NCI-H1436 treated with DMSO at 0.1 percent for 48 hours (cell line): Measurements from ENCODE around the gene RXRA.

Experiments used
- DNase-seq: peaks from one replicate; lab custom pipeline; 2025; lab: John Stamatoyannopoulos, UW

The RXRA gene

DNA sequence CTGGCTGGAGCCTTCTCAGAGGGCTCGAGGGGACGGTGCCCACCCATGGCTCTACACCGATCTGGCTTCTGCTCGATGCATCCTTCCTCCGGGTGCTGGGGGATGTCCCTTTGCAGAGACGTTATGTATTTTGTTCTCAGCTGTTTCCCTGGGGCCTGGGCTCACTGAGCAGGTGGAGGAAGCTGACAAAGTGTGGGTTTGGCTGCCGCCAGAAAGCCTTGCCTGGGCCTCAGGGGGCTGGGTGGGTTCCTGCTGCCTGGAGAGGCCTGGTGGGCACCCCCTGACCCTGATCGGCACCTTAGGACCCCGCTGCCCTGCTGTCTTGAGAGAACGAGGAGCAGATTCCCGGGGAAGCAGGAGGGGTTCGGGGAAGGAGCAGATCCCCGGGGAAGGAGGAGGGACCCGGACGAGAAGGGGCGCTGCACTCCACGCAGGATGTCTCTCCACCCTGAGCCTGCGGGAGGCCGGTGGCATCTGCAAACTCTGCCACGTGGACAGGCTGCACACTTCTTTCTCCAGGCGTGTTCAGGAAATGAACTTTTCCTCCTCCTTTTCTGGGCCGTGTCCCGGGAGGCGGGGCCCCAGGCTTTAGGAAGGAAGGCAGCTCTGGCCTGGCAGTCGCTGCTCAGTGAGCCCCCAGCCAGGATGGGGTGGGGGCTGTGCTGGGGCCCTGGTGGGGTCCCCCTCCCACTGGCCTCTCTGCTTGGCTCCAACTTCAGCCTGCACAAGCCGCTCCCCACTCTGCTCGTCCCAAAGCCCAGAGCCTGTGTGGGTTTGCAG, 148.9 kb downstream of the RXRA start:
- DNase-seq, result no peak

DNA sequence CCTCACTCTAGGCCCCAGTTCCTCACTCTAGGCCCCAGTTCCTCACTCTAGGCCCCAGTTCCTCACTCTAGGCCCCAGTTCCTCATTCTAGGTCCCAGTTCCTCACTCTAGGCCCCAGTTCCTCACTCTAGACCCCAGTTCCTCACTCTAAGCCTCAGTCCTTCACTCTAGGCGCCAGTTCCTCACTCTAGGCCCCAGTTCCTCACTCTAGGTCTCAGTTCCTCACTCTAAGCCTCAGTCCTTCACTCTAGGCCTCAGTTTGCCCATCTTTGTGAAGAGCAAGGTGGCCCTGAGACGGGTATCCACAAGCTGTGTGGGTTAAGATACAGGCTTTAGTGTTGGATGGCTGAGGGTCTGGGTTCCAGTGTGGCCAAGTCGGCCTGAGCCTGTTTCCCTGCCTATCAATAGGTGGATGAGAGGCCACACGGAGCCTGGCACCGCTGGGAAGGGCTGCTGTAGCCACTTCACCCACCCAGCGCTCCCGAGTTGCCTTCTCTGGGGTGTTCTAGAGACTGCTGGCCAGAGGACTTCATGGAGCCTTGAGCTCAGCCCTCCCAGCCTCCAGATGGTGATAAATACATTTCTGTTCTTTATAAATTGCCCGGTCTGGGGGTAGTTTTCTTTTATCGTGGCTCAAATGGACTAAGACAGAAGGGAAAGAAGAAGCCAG, 150.2 kb downstream of the RXRA start:
- DNase-seq, result no peak

DNA sequence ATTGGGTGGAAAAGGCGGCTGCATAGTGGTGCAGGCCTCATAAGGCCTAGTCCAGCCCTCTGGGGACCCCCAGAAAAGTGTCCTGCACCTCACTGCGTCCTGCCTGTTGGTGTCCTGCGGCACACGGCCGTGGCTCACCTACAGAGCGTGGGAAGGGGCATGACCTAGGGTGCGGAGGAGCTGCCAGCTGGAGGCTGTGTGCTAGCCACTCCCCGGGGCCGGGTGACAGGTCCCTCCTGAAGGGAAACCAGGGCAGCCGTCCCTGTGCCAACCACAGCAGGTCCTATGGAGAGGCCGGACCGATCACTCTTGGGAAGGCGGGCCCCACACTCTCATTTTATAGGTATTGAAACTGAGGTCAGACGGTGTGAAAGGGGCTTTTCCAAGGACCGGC, 150.7 kb downstream of the RXRA start:
- DNase-seq, result no peak

DNA sequence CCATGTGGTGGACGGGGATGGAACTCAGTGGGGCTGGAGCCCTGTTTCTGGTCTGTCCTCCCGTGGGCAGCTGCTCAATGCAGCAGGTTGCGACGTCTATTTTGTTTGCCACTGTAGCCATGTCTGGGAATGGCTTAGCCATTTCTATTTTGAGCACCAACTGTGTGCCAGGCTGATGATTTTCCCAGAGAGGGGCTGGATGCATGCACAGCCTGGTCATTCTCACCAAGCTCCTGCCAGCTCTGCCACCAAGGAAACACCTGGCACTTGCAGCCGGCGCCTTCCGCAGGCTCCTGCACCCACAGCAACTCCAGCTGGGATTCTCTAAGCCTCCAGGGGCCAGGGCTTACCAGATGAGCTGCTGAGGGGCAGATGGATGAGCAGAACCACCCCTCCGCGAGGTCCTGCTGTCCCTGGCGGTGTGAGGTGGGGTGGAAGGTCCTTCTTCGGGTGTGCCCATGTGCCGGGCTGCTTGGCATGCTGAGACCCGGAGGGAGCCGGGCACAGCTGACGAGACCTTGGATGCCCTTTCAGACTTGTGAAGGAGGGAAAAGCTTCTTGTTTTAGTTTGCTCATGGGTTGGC, 151.2 kb downstream of the RXRA start:
- no peak for DNase-seq

DNA sequence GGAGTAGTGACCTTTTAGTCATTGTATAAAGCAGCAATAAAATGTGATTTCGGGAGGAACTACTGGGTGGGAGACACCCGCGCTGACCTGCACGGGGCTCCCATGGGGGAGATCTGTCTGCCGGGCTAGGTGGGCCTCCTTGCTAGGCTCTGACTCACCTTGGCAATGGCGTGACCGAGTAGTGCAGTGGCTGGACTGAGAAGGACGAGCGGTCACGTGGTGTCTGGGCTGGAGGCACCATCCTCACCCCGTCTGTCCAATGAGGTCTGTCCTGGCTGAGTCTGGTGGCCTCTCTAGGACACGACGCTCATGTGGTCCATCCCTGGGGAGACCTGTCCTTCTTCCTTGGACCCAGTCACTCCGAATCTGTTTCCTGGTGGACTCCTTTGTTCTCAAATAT, 151.7 kb downstream of the RXRA start:
- DNase-seq, result no peak

DNA sequence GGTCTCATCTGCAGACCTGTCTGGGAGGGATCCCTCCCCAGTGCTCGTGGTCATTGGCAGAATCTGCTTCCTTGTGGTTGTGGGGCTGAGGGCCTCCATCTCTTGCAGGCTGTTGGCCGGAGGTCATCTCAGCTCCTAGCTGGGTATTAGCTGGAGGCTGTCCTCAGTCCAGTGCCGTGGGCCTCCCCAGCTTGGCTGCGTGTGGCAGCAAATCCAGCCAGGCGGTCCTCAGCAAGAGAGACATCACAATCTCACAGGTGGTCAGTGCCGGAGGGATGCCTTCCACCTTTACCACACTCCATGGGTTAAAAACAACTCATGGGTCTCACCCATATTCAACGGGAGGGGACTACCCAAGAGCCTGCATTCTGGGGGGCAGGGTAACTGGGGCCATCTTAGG, 155.5 kb downstream of the RXRA start:
- DNase-seq, result no peak

DNA sequence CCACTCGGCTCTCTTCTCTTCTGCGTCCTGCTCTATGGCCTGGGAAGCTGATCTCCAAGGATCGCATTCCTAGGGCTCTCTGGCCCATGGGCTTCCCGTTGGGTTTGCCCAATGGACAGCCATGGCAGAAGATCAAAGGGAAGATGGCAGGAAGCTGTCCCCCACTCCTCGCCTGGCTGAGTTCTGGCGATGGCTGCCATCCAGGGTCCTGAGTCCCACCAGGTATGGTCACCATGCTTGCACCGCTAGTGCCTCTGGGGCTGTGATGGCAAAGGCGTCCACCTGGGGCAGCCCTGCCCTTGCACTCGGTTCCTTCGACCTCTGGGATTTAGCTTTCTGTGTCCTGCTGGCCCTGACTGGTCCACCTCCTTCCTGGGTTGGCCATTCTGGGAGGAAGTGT, 156.0 kb downstream of the RXRA start:
- no peak for DNase-seq

DNA sequence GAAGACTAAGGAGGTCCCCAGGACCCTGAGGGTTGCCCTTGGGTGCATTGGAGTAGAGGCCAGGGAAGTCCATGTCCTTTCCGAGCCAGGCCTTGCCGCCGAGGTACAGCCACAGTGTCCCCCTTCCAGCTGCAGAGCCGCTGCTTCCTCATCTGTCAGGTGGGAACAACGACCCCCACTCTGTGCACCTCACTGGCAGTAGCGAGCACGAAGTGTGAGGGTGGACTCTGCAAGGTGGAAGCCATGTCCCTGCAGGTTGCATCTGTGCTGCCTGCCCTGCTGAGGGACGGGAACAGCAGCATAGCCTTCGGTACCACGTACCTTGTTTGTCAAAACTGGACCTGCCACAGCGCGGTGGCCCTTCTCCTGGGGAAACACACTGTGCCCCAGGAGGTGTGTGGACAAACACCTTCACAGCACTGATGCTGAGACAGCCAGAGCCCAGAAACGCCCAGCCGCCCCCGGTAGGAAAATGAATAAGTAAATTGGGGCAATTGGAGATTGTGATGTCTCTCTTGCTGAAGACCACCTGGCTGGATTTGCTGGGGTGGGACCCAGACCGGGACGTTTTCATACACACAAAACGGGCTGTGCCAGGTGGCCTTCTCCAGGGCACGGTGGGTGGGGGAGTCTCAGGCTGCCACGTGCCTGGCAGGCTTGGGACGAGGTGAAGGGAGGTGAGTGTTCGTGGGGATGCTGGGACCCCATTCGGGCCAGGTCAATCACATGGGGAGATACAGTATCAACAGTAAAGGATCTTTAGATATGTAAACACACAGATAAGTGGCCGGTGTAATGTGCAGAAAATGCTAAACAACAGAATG, 157.3 kb downstream of the RXRA start:
- no peak for DNase-seq

DNA sequence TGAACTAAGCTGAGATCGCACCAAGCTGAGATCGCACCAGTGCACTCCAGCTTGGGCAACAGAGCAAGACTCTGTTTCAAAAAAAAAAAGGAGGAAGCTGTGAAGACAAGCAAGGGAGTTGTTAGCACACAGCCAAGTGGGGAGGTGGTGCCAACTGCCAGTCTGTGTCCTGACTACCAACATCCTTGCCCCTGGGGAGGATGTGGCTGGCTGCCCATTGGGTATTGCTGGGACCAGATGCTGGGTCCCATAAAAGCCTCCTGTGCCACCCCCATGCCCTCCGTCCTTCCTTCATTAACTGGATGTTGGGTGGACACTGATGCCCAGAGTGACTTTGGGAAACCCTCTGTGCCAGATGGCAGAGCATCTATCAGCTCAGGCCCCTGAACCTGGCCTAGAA, 158.2 kb downstream of the RXRA start:
- DNase-seq, result no peak

DNA sequence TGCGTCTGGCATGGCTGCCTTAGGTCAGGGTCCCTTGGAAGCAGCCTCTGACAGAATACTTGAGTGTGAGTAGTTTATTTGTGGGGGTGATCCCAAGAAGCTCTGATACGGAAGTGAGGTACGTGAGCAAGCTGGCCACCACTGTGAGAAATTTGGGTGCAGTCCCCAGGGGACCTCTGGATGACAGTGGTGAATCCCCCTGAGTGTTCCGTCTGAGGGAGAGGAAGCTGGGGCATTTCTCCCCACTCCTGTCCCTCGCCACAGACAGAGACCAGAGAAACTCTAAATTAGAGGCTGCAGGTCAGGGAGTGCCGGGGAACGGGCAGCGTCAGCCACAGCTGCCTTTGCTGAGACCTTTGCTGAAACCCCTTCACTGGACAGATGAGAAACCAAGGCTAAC, 159.4 kb downstream of the RXRA start:
- no peak for DNase-seq

DNA sequence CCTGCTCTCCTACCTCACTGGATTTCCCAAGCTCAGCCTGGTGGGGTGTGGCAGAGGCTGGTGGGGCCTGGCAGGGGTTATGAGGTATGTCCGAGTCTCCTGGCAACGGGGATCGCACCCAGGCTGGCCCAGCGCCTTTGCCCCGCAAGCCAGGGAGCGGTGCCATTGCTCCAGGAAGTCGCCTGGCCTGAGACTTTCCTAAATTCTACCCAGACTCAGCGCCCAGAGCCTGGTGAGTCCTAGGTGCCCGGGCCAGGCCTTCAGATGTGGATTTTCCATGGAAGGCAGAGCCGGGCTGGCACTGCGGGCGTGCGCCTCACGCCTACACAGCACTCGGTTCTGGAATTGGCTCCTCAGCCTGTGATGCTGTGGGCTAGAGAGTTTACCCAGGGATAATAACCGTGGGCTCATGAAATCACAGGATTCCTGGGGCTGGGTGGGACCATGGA, 159.9 kb downstream of the RXRA start:
- no peak for DNase-seq

DNA sequence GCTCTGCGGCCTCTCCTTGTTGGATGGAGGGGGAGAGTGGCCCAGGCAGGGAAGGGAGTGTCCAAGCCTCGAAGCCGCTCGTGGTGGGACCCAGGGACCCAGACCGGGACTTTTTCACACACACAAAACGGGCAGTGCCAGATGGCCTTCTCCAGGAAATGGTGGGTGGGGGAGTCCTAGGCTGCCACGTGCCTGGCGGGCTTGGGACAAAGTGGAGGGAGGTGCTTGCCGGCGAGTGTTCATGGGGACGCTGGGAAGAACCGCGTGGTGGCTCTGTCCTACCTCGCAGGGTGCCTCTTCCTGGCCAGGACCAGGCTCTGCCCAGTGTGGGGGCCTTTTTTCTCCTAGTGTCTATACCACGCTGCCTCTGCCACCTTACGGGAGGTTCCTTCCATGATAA, 160.3 kb downstream of the RXRA start:
- DNase-seq, result no peak
